OCI-LY1 (cell line): ENCODE results near the gene BAIAP2L2.

Experiments used
- EZH2 ChIP-seq: fragments of 200-600 bp; sonication (generic), shearing (Covaris generic); IDR thresholded peaks from 2 replicates; pipeline ENCODE4 v1.8.0; 2017; ENCODE audit warnings: borderline replicate concordance, mixed run types, mild to moderate bottlenecking, antibody characterized with exemption, low read length, moderate library complexity, mixed read lengths
- TF ChIP-seq, protein P1 (sequence below): fragments of 200-600 bp; sonication (generic), shearing (Covaris generic); IDR thresholded peaks from 2 replicates; pipeline ENCODE4 v1.5.1; 2017; ENCODE audit warnings: mild to moderate bottlenecking, antibody characterized with exemption, low read length, moderate library complexity, mixed read lengths

DNA sequence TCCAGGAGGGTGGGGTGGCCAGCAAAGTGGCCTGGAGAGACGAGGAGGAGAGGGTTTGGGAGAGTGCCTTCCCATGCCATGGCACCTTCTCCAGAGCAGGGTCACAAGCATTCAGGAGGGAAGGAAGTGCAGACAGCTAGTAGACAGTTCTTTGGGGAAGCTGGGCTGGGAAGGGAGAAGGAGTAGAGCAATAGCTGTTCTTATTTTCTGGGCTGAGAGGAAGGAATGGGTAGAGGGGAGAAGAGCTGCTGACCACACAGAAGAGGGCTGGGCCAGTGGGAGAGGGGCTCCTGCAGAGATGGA lies 68.0 kb downstream of the BAIAP2L2 start:
- TF ChIP-seq, protein P1, sequence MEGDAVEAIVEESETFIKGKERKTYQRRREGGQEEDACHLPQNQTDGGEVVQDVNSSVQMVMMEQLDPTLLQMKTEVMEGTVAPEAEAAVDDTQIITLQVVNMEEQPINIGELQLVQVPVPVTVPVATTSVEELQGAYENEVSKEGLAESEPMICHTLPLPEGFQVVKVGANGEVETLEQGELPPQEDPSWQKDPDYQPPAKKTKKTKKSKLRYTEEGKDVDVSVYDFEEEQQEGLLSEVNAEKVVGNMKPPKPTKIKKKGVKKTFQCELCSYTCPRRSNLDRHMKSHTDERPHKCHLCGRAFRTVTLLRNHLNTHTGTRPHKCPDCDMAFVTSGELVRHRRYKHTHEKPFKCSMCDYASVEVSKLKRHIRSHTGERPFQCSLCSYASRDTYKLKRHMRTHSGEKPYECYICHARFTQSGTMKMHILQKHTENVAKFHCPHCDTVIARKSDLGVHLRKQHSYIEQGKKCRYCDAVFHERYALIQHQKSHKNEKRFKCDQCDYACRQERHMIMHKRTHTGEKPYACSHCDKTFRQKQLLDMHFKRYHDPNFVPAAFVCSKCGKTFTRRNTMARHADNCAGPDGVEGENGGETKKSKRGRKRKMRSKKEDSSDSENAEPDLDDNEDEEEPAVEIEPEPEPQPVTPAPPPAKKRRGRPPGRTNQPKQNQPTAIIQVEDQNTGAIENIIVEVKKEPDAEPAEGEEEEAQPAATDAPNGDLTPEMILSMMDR = no peak
- no peak for TF ChIP-seq EZH2
